Ascending aorta (tissue), 2 donors: ENCODE data around the gene PAM16. TPM values are rescaled to one million over a fixed set of nuclear protein-coding genes. Genes with fewer than 3 reads are reported as not detected.
"Not testable (repeated sequence)": the region's sequence is repeated elsewhere in the genome, so short reads cannot be mapped to it uniquely, and the experiment has no call there.

ENCODE experiments used
- DNase-seq, 2 donors: peaks; one replicate each; pipeline ENCODE4 v3.0.0-alpha.2; 2019; ENCODE audit warnings: low spot score in 2 of 2
- H3K27ac ChIP-seq, 2 donors: fragments of 200-600 bp; sonication (generic); one replicate each; pipeline ENCODE4 v1.5.1; 2016 to 2017; ENCODE audit warnings: mild to moderate bottlenecking in 1 of 2
- H3K27me3 ChIP-seq: fragments of 200-600 bp; sonication (generic); one replicate; pipeline ENCODE4 v1.5.1; 2017
- H3K36me3 ChIP-seq, 2 donors: fragments of 200-600 bp; sonication (generic); one replicate each; pipeline ENCODE4 v1.5.1; 2016
- H3K4me1 ChIP-seq, 2 donors: fragments of 200-600 bp; sonication (generic); one replicate each; pipeline ENCODE4 v1.5.1; 2016 to 2017; ENCODE audit warnings: mild to moderate bottlenecking in 1 of 2
- H3K4me3 ChIP-seq, 2 donors: fragments of 200-600 bp; sonication (generic); one replicate each; pipeline ENCODE4 v1.5.1; 2016 to 2017; ENCODE audit warnings: mild to moderate bottlenecking in 1 of 2
- H3K9me3 ChIP-seq, 2 donors: fragments of 200-600 bp; sonication (generic); one replicate each; pipeline ENCODE4 v1.5.1; 2016
- CTCF ChIP-seq, 3 experiments: fragments of 200-600 bp in 2 of 3; fragments of 450-650 bp in 1 of 3; sonication (generic) in 2 of 3; IDR thresholded peaks; one replicate each; pipeline ENCODE4 v1.5.1; 2016 to 2019; ENCODE audit warnings: antibody characterized with exemption in 3 of 3, mild to moderate bottlenecking in 1 of 3, moderate library complexity in 1 of 3
- intact Hi-C: fragments of 100-400 bp; cut with DNase I; formaldehyde crosslinking; loops from one replicate; pipeline ENCODE4 v1.15.1; 2023
- total RNA-seq: library from RNA; depleted of rRNA; stranded (reverse); fragments of >200 nt; gene quantifications from one replicate; pipeline ENCODE4 v1.1.0, GENCODE V29; 2016

PAM16 gene
- total RNA-seq, 1 donor from 2014 or later, result 26.6 TPM

GRCh38 chr16:4347010-4347409, 4.1 kb downstream of the PAM16 start:
- Histone ChIP-seq H3K4me3 (no peak overlapping the region), H3K27ac (no peak overlapping the region), H3K27me3 (no peaks in the 10 kb centered on the region), H3K9me3 (no peaks in the 10 kb centered on the region), H3K36me3 (no peaks in the 10 kb centered on the region), H3K4me1 (peaks cover 0 to 16% of the 10 kb centered on the region in 2 donors)
- no peak for TF ChIP-seq CTCF (IDR thresholded peaks at IDR 0.05)
- intact Hi-C loops, result no loop called here
- no peak for DNase-seq

GRCh38 chr16:4345836-4346781, 5.0 kb downstream of the PAM16 start:
- Histone ChIP-seq H3K27me3 (no peaks in the 10 kb centered on the region), H3K36me3 (peaks cover 0 to 7% of the 10 kb centered on the region in 2 donors), H3K4me3 (no peak overlapping the region), H3K27ac (no peak overlapping the region), H3K9me3 (no peaks in the 10 kb centered on the region), H3K4me1 (peaks cover 0 to 11% of the 10 kb centered on the region in 2 donors)
- intact Hi-C loops, result no loop called here
- TF ChIP-seq CTCF (IDR thresholded peaks at IDR 0.05), result no peak
- no peak for DNase-seq

- Histone ChIP-seq H3K4me1 (peaks cover 0 to 7% of the 10 kb centered on the region in 2 donors), H3K4me3 (no peak overlapping the region), H3K36me3 (peaks cover 0 to 14% of the 10 kb centered on the region in 2 donors), H3K27me3 (no peaks in the 10 kb centered on the region), H3K27ac (no peak overlapping the region), H3K9me3 (no peaks in the 10 kb centered on the region)
- no peak for DNase-seq
- no peak for TF ChIP-seq CTCF (IDR thresholded peaks at IDR 0.05)
- intact Hi-C loops, result no loop called here
These were observed 5.9 kb downstream of the PAM16 start for GRCh38 chr16:4344983-4345835.

- H3K9me3 ChIP-seq, H3K4me3 ChIP-seq, intact Hi-C loops, H3K27ac ChIP-seq, DNase-seq, H3K27me3 ChIP-seq: not testable (repeated sequence)
- Histone ChIP-seq H3K4me1 (peaks cover 0 to 13% of the 10 kb centered on the region in 2 donors), H3K36me3 (peaks cover 0 to 20% of the 10 kb centered on the region in 2 donors)
These were observed 6.7 kb downstream of the PAM16 start for GRCh38 chr16:4344300-4344982.

GRCh38 chr16:4342866-4343744, 8.0 kb downstream of the PAM16 start:
- Histone ChIP-seq H3K27me3 (no peaks in the 10 kb centered on the region), H3K9me3 (no peaks in the 10 kb centered on the region), H3K4me3 (no peak overlapping the region), H3K27ac (no peak overlapping the region), H3K36me3 (peaks cover 11 to 25% of the 10 kb centered on the region in 2 donors), H3K4me1 (peaks cover 0 to 6% of the 10 kb centered on the region in 2 donors)
- intact Hi-C loops, result no loop called here
- TF ChIP-seq CTCF (IDR thresholded peaks at IDR 0.05), result no peak
- no peak for DNase-seq
